Prostate gland (tissue), 2 donors: Measurements from ENCODE around the gene VEZF1. TPM values are rescaled to one million over a fixed set of nuclear protein-coding genes. Genes with fewer than 3 reads are reported as not detected.

ENCODE experiments used
- DNase-seq: peaks from one replicate; pipeline ENCODE4 v3.0.0-alpha.2; 2019; ENCODE audit warnings: low spot score
- H3K27ac ChIP-seq, 2 donors: fragments of 200-600 bp; sonication (generic); 2 replicates each; pipeline ENCODE4 v1.5.1; 2017 to 2019
- H3K27me3 ChIP-seq: fragments of 200-600 bp; sonication (generic); replicated peaks from 2 replicates; pipeline ENCODE4 v1.5.1; 2019; ENCODE audit not compliant: insufficient read depth
- H3K36me3 ChIP-seq, 2 donors: fragments of 200-600 bp; sonication (generic); 1 replicate in 1 of 2; 2 replicates in 1 of 2; pipeline versions ENCODE4 v1.5.1 to v1.8.1; 2017 to 2019
- H3K4me1 ChIP-seq: fragments of 200-600 bp; sonication (generic); replicated peaks from 2 replicates; pipeline ENCODE4 v1.5.1; 2019
- H3K4me3 ChIP-seq, 2 donors: fragments of 200-600 bp; sonication (generic); 2 replicates each; pipeline ENCODE4 v1.5.1; 2017 to 2019
- H3K9me3 ChIP-seq: fragments of 200-600 bp; sonication (generic); 2 replicates; pipeline ENCODE4 v1.5.1; 2017
- CTCF ChIP-seq, 4 experiments: fragments of 200-600 bp in 2 of 4; fragments of 450-650 bp in 2 of 4; sonication (generic) in 2 of 4; IDR thresholded peaks; 1 replicate in 3 of 4; 2 replicates in 1 of 4; pipeline ENCODE4 v1.5.1; 2016 to 2019; ENCODE audit warnings: antibody characterized with exemption in 4 of 4, mild to moderate bottlenecking in 2 of 4, moderate library complexity in 2 of 4
- POLR2A ChIP-seq: fragments of 450-650 bp; IDR thresholded peaks from one replicate; pipeline ENCODE4 v1.6.1; 2016; ENCODE audit warnings: antibody characterized with exemption, mild to moderate bottlenecking
- POLR2AphosphoS5 ChIP-seq: sonication (generic); formaldehyde crosslinking; IDR thresholded peaks from one replicate; pipeline ENCODE4 v1.6.1; 2017; ENCODE audit warnings: antibody characterized with exemption
- WGBS: methylation state at CpG from one replicate; pipeline ENCODE4 v1.1.5; 2018; 5-methylcytosine and 5-hydroxymethylcytosine counted together
- intact Hi-C: fragments of 100-400 bp; cut with DNase I; formaldehyde crosslinking; loops from one replicate; pipeline ENCODE4 v1.14.2; 2022
- total RNA-seq, 2 donors: library from RNA; depleted of rRNA; stranded (reverse); fragments of >200 nt; gene quantifications; one replicate each; pipeline ENCODE4 v1.1.0, GENCODE V29; 2016

Gene VEZF1
- total RNA-seq, 2 donors from 2014 or later: 84.9 to 91.1 TPM

DNA sequence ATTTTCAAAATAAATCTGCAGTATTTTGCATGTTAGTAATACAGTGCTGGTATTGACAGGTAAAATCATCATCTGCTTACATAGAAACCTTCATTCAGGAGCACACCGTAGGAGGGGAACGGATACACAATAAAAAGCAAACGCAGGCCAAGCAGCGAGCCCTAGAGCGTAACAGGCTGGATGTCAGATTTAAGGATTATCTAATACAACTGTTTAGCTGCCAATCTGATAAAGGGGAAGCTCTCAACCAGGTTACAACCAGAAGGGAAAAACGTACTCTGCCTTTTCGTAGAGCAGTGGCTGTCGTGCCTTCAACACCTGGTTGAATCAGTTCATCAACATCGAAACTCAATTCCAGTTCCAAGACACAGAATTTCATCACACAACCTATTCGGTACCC lies 16.5 kb downstream of the VEZF1 start:
- Histone ChIP-seq H3K9me3 (no peaks in the 10 kb centered on the region), H3K4me3 (no peak overlapping the region), H3K4me1 (peaks cover 10% of the 10 kb centered on the region), H3K36me3 (peaks cover 0 to 5% of the 10 kb centered on the region in 2 donors), H3K27me3 (no peaks in the 10 kb centered on the region), H3K27ac (peak overlapping the region; percentile 16 to 53)
- DNase-seq: no peak
- no peak for TF ChIP-seq POLR2A
- peak; percentile 33 for TF ChIP-seq POLR2AphosphoS5
- WGBS: 20% methylated on average over 10 of the region's 10 CpGs
- intact Hi-C loops: no loop called here

- TF ChIP-seq POLR2AphosphoS5 (no peak), POLR2A (no peak), CTCF (IDR thresholded peaks at IDR 0.05) (no peak)
- Histone ChIP-seq H3K9me3 (no peaks in the 10 kb centered on the region), H3K36me3 (peaks cover 0 to 1% of the 10 kb centered on the region in 2 donors), H3K27ac (no peak overlapping the region), H3K4me3 (no peak overlapping the region), H3K27me3 (no peaks in the 10 kb centered on the region), H3K4me1 (peaks cover 6% of the 10 kb centered on the region)
- no peak for DNase-seq
- intact Hi-C loops: no loop called here
- WGBS: 56% methylated on average over 4 of the region's 4 CpGs
These were observed 17.3 kb downstream of the VEZF1 start for GRCh38 chr17:57970710-57971109.

GRCh38 chr17:57968456-57968855 lies 19.6 kb downstream of the VEZF1 start:
- DNase-seq: no peak
- no peaks in the 10 kb centered on the region for H3K27me3 ChIP-seq
- no peaks in the 10 kb centered on the region for H3K9me3 ChIP-seq
- no peak overlapping the region for H3K27ac ChIP-seq
- no peak overlapping the region for H3K4me3 ChIP-seq
- no peaks in the 10 kb centered on the region for H3K36me3 ChIP-seq
- 42% methylated on average over 1 of the region's 1 CpG for WGBS
- intact Hi-C loops: no loop called here
- H3K4me1 ChIP-seq: peaks cover 2% of the 10 kb centered on the region
- TF ChIP-seq CTCF (IDR thresholded peaks at IDR 0.05): no peak
- TF ChIP-seq POLR2AphosphoS5: no peak
- no peak for TF ChIP-seq POLR2A

DNA sequence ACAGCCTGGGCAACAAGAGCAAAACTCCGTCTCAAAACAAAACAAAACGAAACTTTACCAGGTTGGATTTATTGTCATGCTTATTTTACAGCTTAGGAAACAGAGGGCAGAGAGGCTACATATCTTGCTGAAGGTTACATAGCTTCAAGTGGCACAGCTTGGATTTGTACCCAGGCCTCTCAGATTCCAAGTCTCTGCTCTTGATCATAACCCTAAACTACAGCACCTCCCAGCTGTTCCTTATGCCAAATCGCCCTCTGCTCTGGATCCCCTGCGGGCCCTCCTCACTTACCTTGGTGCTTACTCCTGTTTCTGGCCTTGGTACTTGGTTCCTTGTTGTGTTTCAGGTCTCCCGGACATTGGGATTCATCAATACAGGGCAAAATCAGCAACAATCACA lies 21.2 kb downstream of the VEZF1 start:
- H3K36me3 ChIP-seq: no peaks in the 10 kb centered on the region
- intact Hi-C loops: no loop called here
- no peaks in the 10 kb centered on the region for H3K27me3 ChIP-seq
- no peak overlapping the region for H3K27ac ChIP-seq
- no peak overlapping the region for H3K4me3 ChIP-seq
- WGBS: 93% methylated on average over 5 of the region's 5 CpGs
- TF ChIP-seq POLR2AphosphoS5: no peak
- no peak for TF ChIP-seq POLR2A
- TF ChIP-seq CTCF (IDR thresholded peaks at IDR 0.05): no peak
- no peaks in the 10 kb centered on the region for H3K9me3 ChIP-seq
- no peak for DNase-seq
- H3K4me1 ChIP-seq: peaks cover 2% of the 10 kb centered on the region

DNA sequence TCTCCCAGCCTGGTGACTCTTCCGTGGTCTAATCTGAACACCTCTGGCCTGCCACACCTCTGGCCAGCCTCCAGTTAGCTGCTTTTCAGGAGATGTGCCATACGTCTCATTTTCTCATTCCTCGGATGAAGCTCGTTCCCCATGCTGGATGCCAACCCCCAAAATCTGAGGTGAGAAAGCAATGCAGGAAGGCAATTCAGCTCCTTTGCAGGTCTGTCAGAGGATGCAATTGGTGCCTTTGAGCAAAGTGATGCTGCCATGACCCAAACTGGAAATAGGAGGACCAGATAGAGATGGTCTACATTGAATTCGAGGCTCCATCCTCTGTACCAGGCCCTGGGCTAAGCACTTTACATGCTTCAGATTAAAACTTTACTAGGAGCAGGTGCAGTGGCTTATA lies 21.8 kb downstream of the VEZF1 start:
- no peak for DNase-seq
- no peak for TF ChIP-seq POLR2AphosphoS5
- no peak for TF ChIP-seq POLR2A
- no peak for TF ChIP-seq CTCF (IDR thresholded peaks at IDR 0.05)
- WGBS: 95% methylated on average over 5 of the region's 5 CpGs

More for the DNA sequence above, 21.8 kb downstream of the VEZF1 start:
- no peak overlapping the region for H3K4me3 ChIP-seq
- no peaks in the 10 kb centered on the region for H3K9me3 ChIP-seq
- peaks cover 1% of the 10 kb centered on the region for H3K4me1 ChIP-seq
- H3K27ac ChIP-seq: no peak overlapping the region
- H3K27me3 ChIP-seq: no peaks in the 10 kb centered on the region
- intact Hi-C loops: no loop called here
- no peaks in the 10 kb centered on the region for H3K36me3 ChIP-seq
